Suprapubic skin (tissue), 4 donors: ENCODE measurements around the gene RBM19. TPM values are rescaled to one million over a fixed set of nuclear protein-coding genes. Genes with fewer than 3 reads are reported as not detected.

Experiments
- DNase-seq, 2 donors: peaks; one replicate each; pipeline ENCODE4 v3.0.0-alpha.2; 2019; ENCODE audit warnings: low spot score in 2 of 2
- H3K27ac ChIP-seq: fragments of 200-600 bp; sonication (generic); one replicate; pipeline ENCODE4 v1.5.1; 2019
- H3K27me3 ChIP-seq: fragments of 200-600 bp; sonication (generic); one replicate; pipeline ENCODE4 v1.5.1; 2019
- H3K36me3 ChIP-seq: fragments of 200-600 bp; sonication (generic); one replicate; pipeline ENCODE4 v1.5.1; 2019
- H3K4me1 ChIP-seq: fragments of 200-600 bp; sonication (generic); one replicate; pipeline ENCODE4 v1.5.1; 2019
- H3K4me3 ChIP-seq: fragments of 200-600 bp; sonication (generic); one replicate; pipeline ENCODE4 v1.5.1; 2019; ENCODE audit warnings: mild to moderate bottlenecking
- H3K9me3 ChIP-seq: fragments of 200-600 bp; sonication (generic); one replicate; pipeline ENCODE4 v1.5.1; 2019
- EP300 ChIP-seq: sonication (generic); formaldehyde crosslinking; IDR thresholded peaks from one replicate; pipeline ENCODE4 v1.6.1; 2017; ENCODE audit warnings: antibody characterized with exemption
- POLR2A ChIP-seq, 2 donors: fragments of 450-650 bp; IDR thresholded peaks; one replicate each; pipeline ENCODE4 v1.6.1; 2017; ENCODE audit warnings: antibody characterized with exemption in 2 of 2, mild to moderate bottlenecking in 2 of 2, moderate library complexity in 2 of 2
- POLR2AphosphoS5 ChIP-seq, 3 donors: sonication (generic); formaldehyde crosslinking; IDR thresholded peaks; one replicate each; pipeline ENCODE4 v1.6.1; 2017; ENCODE audit warnings: antibody characterized with exemption in 3 of 3
- WGBS: methylation state at CpG from one replicate; pipeline ENCODE4 v1.1.5; 2018; 5-methylcytosine and 5-hydroxymethylcytosine counted together
- total RNA-seq, 4 donors: library from RNA; depleted of rRNA; stranded (reverse); fragments of >200 nt; gene quantifications; one replicate each; pipeline ENCODE4 v1.1.0, GENCODE V29; 2016
- TF ChIP-seq, protein P1 (sequence below), 2 donors: fragments of 200-600 bp in 1 of 2; fragments of 450-650 bp in 1 of 2; sonication (generic) in 1 of 2; IDR thresholded peaks; one replicate each; pipeline ENCODE4 v1.5.1; 2016 to 2019; ENCODE audit warnings: antibody characterized with exemption in 2 of 2, mild to moderate bottlenecking in 1 of 2, moderate library complexity in 1 of 2

The RBM19 gene, protein sequence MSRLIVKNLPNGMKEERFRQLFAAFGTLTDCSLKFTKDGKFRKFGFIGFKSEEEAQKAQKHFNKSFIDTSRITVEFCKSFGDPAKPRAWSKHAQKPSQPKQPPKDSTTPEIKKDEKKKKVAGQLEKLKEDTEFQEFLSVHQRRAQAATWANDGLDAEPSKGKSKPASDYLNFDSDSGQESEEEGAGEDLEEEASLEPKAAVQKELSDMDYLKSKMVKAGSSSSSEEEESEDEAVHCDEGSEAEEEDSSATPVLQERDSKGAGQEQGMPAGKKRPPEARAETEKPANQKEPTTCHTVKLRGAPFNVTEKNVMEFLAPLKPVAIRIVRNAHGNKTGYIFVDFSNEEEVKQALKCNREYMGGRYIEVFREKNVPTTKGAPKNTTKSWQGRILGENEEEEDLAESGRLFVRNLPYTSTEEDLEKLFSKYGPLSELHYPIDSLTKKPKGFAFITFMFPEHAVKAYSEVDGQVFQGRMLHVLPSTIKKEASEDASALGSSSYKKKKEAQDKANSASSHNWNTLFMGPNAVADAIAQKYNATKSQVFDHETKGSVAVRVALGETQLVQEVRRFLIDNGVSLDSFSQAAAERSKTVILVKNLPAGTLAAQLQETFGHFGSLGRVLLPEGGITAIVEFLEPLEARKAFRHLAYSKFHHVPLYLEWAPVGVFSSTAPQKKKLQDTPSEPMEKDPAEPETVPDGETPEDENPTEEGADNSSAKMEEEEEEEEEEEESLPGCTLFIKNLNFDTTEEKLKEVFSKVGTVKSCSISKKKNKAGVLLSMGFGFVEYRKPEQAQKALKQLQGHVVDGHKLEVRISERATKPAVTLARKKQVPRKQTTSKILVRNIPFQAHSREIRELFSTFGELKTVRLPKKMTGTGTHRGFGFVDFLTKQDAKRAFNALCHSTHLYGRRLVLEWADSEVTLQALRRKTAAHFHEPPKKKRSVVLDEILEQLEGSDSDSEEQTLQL
- total RNA-seq, result 10 to 100 TPM; 26.8 to 51.4 (median 28.2) TPM

DNA sequence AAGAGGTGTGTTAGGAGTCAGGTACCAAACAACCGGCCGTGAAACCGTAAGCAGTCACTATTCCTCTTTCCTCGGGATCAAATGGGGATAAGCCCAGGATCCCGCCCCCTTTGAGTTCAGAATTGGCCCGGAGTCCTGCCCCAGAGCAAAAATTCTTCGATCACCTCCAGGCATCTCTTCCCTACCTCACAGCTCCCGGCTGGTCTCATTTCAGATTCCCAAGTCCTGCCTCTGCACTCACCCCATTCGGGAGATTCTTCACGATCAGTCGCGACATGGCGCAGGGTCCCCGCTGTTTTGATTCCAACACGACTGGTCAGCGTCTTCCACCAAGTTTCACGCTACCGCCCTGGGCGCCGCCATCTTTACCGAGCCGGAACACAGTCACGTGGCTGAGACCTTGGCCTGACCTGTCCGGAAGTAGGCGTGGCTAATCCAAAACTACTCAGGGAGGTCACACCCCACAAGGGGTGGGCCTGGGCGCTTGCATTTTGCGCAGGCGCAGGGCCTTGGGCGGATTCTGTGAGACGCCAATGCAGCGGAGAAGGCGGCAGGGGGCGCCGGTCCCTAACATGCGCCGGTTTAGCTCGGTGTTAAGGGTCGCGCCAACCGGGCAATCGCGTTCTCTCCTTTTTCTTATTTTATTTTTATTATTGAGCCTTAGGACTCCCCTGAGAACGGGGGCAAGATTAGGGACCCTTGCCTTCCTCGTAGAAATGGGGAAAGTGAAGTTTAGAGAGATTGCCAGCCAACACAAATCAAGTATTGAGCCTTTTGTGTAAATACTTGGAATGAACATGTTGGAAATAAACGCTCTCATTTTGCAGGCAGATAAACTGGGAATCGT, at the start of gene RBM19:
RBM19 (minus strand) TSS at position 375 of the 847 bp plus-strand sequence; CDS start at position 277, 98 bp downstream.
- WGBS, result under 1% methylated on average over 46 of the region's 46 CpGs
- Histone ChIP-seq H3K4me3 (peak within 1 kb of the TSS; percentile 88), H3K27me3 (no peaks in the 10 kb centered on the region), H3K27ac (peak within 1 kb of the TSS; percentile 36), H3K36me3 (peaks cover 15% of the 10 kb centered on the region), H3K9me3 (no peaks in the 10 kb centered on the region), H3K4me1 (peaks cover 21% of the 10 kb centered on the region)
- DNase-seq, result peak; percentile 97 to 98
- TF ChIP-seq POLR2A (IDR thresholded peaks at IDR 0.05) (peak in 1 of 2 donors; percentile 40), POLR2AphosphoS5 (IDR thresholded peaks at IDR 0.05) (peak in 1 of 3 donors; percentile 24), EP300 (no peak)
- TF ChIP-seq, protein P1, sequence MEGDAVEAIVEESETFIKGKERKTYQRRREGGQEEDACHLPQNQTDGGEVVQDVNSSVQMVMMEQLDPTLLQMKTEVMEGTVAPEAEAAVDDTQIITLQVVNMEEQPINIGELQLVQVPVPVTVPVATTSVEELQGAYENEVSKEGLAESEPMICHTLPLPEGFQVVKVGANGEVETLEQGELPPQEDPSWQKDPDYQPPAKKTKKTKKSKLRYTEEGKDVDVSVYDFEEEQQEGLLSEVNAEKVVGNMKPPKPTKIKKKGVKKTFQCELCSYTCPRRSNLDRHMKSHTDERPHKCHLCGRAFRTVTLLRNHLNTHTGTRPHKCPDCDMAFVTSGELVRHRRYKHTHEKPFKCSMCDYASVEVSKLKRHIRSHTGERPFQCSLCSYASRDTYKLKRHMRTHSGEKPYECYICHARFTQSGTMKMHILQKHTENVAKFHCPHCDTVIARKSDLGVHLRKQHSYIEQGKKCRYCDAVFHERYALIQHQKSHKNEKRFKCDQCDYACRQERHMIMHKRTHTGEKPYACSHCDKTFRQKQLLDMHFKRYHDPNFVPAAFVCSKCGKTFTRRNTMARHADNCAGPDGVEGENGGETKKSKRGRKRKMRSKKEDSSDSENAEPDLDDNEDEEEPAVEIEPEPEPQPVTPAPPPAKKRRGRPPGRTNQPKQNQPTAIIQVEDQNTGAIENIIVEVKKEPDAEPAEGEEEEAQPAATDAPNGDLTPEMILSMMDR (IDR thresholded peaks at IDR 0.05), result peak; percentile 80 to 96

DNA sequence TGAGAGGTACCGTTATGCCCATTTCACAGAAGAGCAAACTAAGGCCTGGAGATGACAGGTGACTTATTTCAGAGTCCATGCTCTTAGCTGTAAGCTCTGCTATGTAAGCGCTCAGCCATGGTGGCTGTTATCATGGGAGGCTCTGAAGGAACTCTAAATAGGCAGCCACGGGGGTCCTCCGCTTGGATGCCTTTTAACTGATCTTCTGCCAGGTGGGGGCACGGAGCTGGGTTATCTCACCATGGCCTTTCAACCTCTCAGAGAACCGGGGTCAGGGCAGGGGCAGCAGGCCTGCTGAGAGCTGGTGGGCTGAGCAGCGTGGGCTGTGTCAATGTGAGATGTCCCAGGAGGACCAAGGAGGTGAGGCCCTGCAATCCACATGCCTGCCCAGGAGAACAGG, 49.7 kb upstream of the RBM19 start:
- WGBS, result 62% methylated on average over 7 of the region's 7 CpGs
- Histone ChIP-seq H3K4me1 (no peaks in the 10 kb centered on the region), H3K27me3 (peaks cover 10% of the 10 kb centered on the region), H3K27ac (no peak overlapping the region), H3K9me3 (no peaks in the 10 kb centered on the region), H3K36me3 (no peaks in the 10 kb centered on the region), H3K4me3 (no peak overlapping the region)
- no peak for DNase-seq
- TF ChIP-seq POLR2AphosphoS5 (IDR thresholded peaks at IDR 0.05) (no peak), EP300 (no peak), POLR2A (IDR thresholded peaks at IDR 0.05) (no peak)
- TF ChIP-seq, protein P1 (IDR thresholded peaks at IDR 0.05), result no peak

DNA sequence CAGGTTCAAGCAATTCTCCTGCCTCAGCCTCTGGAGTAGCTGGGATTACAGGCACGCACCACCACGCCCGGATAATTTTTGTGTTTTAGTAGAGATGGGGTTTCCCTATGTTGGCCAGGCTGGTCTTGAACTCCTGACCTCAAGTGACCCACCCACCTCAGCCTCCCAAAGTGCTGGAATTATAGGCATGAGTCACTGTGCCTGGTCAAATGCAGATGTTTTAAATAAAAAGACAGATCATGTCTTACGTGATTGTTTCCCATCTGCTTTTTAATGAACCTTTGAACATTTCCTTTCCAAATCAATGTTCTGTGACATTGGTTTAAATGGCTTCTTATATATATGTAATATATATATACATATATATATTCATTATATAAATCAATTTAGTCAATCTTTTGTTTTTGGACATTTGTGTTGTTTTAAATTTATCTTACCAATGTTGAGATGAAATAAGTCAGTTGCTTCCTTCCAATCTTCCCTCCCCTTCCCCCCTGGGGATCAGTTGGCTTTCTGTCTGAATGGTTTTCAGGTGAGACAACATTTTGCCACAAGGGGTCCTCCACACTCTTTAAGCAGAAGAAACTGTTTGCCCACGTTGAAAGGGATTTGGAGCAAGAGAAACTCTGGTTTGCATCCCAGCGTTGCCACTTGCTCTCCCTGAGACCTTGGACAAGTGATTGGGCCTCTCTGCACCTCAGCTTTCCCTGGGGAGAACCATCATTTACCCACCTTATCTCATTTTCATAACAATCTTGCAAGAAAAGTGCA, 47.6 kb upstream of the RBM19 start:
- H3K27ac ChIP-seq, result no peak overlapping the region
- TF ChIP-seq EP300 (no peak), POLR2AphosphoS5 (IDR thresholded peaks at IDR 0.05) (no peak), POLR2A (IDR thresholded peaks at IDR 0.05) (no peak)
- TF ChIP-seq, protein P1 (IDR thresholded peaks at IDR 0.05), result no peak
- H3K36me3 ChIP-seq, result no peaks in the 10 kb centered on the region
- no peaks in the 10 kb centered on the region for H3K9me3 ChIP-seq
- no peak overlapping the region for H3K4me3 ChIP-seq
- 30% methylated on average over 6 of the region's 6 CpGs for whole genome bisulfite sequencing
- peaks cover 10% of the 10 kb centered on the region for H3K27me3 ChIP-seq
- DNase-seq, result no peak
- H3K4me1 ChIP-seq, result no peaks in the 10 kb centered on the region

DNA sequence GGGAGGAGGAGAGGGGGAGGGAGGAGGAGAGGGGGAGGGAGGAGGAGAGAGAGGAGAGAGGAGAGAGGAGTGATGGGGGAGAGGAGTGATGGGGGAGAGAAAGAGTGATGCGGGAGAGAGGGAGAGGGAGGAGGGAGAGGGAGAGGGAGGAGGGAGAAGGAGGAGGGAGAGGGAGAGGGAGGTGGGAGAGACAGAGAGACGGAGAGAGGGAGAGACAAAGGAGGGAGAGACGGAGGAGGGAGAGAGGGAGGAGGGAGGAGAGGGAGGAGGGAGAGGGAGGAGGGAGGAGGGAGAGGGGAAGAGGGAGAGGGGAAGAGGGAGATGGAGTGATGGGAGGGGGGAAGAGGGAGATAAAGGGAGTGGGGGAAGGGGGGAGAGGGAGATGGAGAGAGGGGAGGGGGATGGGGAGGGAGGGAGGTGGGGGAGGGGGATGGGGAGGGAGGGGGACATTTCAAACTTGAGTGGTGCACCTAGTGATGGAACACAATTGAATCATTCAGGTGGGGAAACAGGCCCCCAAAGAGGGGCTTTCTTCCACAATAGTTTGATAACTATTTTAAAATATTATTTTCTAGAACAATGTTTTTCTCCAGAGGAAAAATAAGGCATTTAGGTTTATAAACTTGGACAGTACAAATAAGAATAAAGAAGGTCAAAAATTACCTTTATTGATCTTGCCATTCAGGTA, 46.8 kb upstream of the RBM19 start:
- H3K27ac ChIP-seq, result no peak overlapping the region
- 100% methylated on average over 2 of the region's 3 CpGs for WGBS
- H3K36me3 ChIP-seq, result no peaks in the 10 kb centered on the region
- TF ChIP-seq POLR2A (IDR thresholded peaks at IDR 0.05), result no peak
- no peak for TF ChIP-seq POLR2AphosphoS5 (IDR thresholded peaks at IDR 0.05)
- TF ChIP-seq, protein P1 (IDR thresholded peaks at IDR 0.05), result no peak
- no peak for TF ChIP-seq EP300
- H3K27me3 ChIP-seq, result peaks cover 16% of the 10 kb centered on the region
- DNase-seq, result no peak
- no peaks in the 10 kb centered on the region for H3K4me1 ChIP-seq
- H3K4me3 ChIP-seq, result no peak overlapping the region
- H3K9me3 ChIP-seq, result no peaks in the 10 kb centered on the region
